H1 (cell line): ENCODE measurements around the gene RAD50. TPM values are rescaled to one million over a fixed set of nuclear protein-coding genes. Genes with fewer than 3 reads are reported as not detected.

Experiments
- GABPA ChIP-seq: IDR thresholded peaks from 2 replicates; pipeline ENCODE4 v1.6.1; 2011; ENCODE audit warnings: mild to moderate bottlenecking, low read length, moderate library complexity, borderline replicate concordance; ENCODE audit not compliant: insufficient read depth
- PHF8 ChIP-seq: fragments of 200-600 bp; sonication (generic); conservative IDR thresholded peaks from 2 replicates; pipeline ENCODE4 v1.7.1; 2012; ENCODE audit warnings: low read depth, mild to moderate bottlenecking, inconsistent platforms, low read length, moderate library complexity
- polyA plus RNA-seq, 7 experiments: library from polyadenylated mRNA; depleted of rRNA in 3 of 7; stranded (reverse) in 5 of 7; unstranded in 2 of 7; fragments of >200 nt in 5 of 7; fragments of 200-250 nt in 2 of 7; gene quantifications; 1 replicate in 5 of 7; 2 replicates in 1 of 7; 4 replicates in 1 of 7; pipeline versions ENCODE4 v1.2.1 to v1.2.3, GENCODE V29; 2011 to 2013; ENCODE audit warnings: missing spikeins in 2 of 7, mixed read lengths in 2 of 7
- total RNA-seq: library from RNA; stranded (reverse); fragmentation: NEBNext Ultra II Directional; extraction: Animal tissue kit (Norgen Biotek cat#: 25700); gene quantifications from 2 replicates; pipeline ENCODE4 v1.2.1, GENCODE V29; 2021
- TF ChIP-seq, protein P1 (sequence below): IDR thresholded peaks from 2 replicates; pipeline ENCODE4 v1.6.1; 2012; ENCODE audit warnings: low read length, inconsistent platforms

The RAD50 gene
- total and polyA plus RNA-seq, 2 of the 8 experiments (the other 6 are each of a cell fraction or from before 2014, with no cell fraction given), result 10.1 to 39.4 TPM

DNA sequence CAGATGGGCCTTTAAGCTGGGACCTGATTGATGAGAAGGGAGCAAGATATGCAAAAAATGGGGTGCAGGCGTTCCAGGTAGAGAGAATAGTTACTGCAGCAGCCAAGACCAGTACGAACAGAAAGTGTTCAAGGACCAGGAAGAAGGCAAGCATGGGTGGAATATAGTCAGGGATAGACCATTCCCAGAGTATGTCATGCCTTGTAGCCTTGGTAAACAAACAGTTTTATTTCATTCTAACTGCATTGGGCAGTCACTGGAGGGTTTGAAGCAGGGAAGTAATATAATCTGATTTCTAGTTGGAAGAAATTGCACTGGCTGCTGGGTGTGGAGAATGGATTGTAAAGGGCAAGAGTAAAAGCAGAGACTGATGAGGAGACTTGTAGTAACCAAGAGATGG, 70.7 kb downstream of the RAD50 start (continued):
- TF ChIP-seq GABPA, result no peak
- no peak for TF ChIP-seq PHF8
- TF ChIP-seq, protein P1, sequence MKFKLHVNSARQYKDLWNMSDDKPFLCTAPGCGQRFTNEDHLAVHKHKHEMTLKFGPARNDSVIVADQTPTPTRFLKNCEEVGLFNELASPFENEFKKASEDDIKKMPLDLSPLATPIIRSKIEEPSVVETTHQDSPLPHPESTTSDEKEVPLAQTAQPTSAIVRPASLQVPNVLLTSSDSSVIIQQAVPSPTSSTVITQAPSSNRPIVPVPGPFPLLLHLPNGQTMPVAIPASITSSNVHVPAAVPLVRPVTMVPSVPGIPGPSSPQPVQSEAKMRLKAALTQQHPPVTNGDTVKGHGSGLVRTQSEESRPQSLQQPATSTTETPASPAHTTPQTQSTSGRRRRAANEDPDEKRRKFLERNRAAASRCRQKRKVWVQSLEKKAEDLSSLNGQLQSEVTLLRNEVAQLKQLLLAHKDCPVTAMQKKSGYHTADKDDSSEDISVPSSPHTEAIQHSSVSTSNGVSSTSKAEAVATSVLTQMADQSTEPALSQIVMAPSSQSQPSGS, result no peak
- TF ChIP-seq, all 59 proteins: peak for 0
